BE2C (cell line): ENCODE measurements around the gene OR8H1.

Experiments
- DNase-seq: peaks from one replicate; pipeline ENCODE4 v3.0.0-alpha.2; 2020
- H3K27me3 ChIP-seq: fragments of 250-450 bp; sonication (Bioruptor Pico); 2 replicates; pipeline ENCODE4 v1.5.1; 2020; ENCODE audit warnings: mild to moderate bottlenecking
- H3K36me3 ChIP-seq: fragments of 250-450 bp; sonication (Bioruptor Pico); 2 replicates; pipeline ENCODE4 v1.5.1; 2020; ENCODE audit warnings: mild to moderate bottlenecking
- H3K4me1 ChIP-seq: fragments of 250-450 bp; sonication (Bioruptor Pico); 2 replicates; pipeline ENCODE4 v1.5.1; 2020
- H3K4me3 ChIP-seq: 2 replicates; pipeline ENCODE4 v1.5.1; 2011; ENCODE audit warnings: low read depth, low read length
- H3K9me3 ChIP-seq: fragments of 250-450 bp; sonication (Bioruptor Pico); 2 replicates; pipeline ENCODE4 v1.5.1; 2020
- TF ChIP-seq, protein P1 (sequence below): IDR thresholded peaks from 2 replicates; pipeline ENCODE4 v1.5.1; 2012; ENCODE audit warnings: mild to moderate bottlenecking, low read depth, low read length

OR8H1 gene

DNA sequence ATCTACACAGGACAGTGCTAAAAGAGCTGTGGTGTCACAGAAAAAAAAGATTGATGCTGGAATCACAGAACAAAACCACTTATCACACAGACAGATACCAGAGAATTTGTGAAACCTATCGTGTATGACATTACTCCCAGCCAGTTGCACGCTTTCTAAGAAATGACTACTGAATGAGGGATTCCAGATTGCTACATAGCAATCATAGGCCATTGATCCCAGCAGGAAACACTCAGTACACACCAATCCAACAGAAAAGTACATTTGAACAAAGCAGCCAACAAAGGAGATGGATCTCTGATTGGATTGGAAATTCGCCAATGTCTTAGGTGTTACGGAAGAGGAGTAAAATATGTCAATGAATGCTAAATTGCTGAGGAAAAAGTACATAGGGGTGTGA, 4.8 kb upstream of the OR8H1 start:
- no peak for DNase-seq
- H3K9me3 ChIP-seq: no peaks in the 10 kb centered on the region
- H3K4me3 ChIP-seq: no peak overlapping the region
- no peaks in the 10 kb centered on the region for H3K4me1 ChIP-seq
- no peaks in the 10 kb centered on the region for H3K27me3 ChIP-seq
- no peaks in the 10 kb centered on the region for H3K36me3 ChIP-seq
- TF ChIP-seq, protein P1, sequence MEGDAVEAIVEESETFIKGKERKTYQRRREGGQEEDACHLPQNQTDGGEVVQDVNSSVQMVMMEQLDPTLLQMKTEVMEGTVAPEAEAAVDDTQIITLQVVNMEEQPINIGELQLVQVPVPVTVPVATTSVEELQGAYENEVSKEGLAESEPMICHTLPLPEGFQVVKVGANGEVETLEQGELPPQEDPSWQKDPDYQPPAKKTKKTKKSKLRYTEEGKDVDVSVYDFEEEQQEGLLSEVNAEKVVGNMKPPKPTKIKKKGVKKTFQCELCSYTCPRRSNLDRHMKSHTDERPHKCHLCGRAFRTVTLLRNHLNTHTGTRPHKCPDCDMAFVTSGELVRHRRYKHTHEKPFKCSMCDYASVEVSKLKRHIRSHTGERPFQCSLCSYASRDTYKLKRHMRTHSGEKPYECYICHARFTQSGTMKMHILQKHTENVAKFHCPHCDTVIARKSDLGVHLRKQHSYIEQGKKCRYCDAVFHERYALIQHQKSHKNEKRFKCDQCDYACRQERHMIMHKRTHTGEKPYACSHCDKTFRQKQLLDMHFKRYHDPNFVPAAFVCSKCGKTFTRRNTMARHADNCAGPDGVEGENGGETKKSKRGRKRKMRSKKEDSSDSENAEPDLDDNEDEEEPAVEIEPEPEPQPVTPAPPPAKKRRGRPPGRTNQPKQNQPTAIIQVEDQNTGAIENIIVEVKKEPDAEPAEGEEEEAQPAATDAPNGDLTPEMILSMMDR: no peak

DNA sequence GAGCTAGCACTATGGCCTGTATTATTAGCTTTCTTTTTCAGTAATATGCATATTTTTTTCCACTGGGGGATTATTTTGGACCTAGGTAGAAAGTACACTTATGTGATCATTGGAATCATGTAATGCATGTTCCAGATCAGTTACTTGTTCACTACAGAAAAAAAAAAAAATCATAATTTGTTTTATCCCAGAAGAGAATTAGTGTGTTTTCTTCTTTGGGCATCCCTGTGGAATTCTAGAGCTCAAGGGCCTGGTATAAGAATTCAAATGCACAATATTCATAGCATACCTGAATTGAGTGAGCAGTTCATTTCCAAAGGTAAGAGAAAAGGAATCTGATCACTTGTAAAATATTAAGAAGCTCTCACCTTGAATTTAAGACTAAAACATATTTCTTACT, 18.2 kb downstream of the OR8H1 start, which contains the start of gene OR5T1:
Gene OR5T1, plus strand, starts transcription at position 301 of the 400 bp plus-strand sequence. CDS start 1,485 bp downstream, outside the sequence.
- Histone ChIP-seq H3K36me3 (no peaks in the 10 kb centered on the region), H3K9me3 (no peaks in the 10 kb centered on the region), H3K27me3 (no peaks in the 10 kb centered on the region), H3K4me3 (no peak within 1 kb of the TSS), H3K4me1 (no peaks in the 10 kb centered on the region)
- no peak for DNase-seq
- TF ChIP-seq, protein P1: no peak

DNA sequence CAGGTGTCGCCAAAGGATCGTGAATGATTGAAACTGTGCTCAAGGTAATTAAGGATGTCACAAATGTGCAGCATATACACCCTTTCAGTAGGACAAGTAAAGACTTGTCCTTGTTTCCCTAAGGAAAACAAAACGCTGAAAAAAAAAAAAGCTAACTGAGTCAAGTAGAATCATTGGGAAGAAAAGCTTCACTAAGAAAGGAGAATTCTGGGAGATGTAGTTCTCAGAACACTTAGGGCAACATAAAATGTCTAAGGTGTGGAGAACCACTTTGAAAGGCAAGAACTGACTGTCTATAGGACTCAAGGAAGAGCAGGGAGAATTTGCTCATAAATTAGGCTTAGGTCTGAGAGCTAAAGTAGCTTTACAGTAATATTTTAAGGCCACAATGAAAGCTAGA, 21.0 kb downstream of the OR8H1 start:
- Histone ChIP-seq H3K4me3 (no peak overlapping the region), H3K27me3 (no peaks in the 10 kb centered on the region), H3K4me1 (no peaks in the 10 kb centered on the region), H3K36me3 (no peaks in the 10 kb centered on the region), H3K9me3 (no peaks in the 10 kb centered on the region)
- TF ChIP-seq, protein P1: no peak
- DNase-seq: no peak

DNA sequence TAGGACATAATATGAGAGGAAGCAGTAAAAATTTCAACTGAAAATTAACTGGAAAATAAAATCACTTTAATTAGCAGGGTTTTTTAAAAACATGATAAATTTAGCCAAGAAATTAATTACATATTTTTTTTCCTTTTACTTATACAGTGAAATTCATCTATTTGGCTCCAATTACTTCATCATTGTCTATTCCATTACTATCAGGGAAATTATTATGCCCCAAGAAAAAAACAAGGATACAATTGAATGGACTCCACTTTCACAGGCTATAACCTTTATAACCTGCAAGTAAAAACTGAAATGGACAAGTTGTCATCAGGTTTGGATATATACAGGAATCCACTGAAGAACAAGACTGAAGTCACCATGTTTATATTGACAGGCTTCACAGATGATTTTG, 40.1 kb downstream of the OR8H1 start, which contains the start of gene OR5T3:
Gene OR5T3, plus strand, starts transcription at position 301 of the 400 bp plus-strand sequence. Its CDS starts 0 bp downstream, at position 301.
- H3K4me3 ChIP-seq: no peak within 1 kb of the TSS
- no peak for DNase-seq
- TF ChIP-seq, protein P1: no peak
- H3K4me1 ChIP-seq: no peaks in the 10 kb centered on the region
- no peaks in the 10 kb centered on the region for H3K9me3 ChIP-seq
- no peaks in the 10 kb centered on the region for H3K36me3 ChIP-seq
- no peaks in the 10 kb centered on the region for H3K27me3 ChIP-seq
